HG02798 (cell line): ENCODE results near the gene UTP25.
"Not testable (repeated sequence)": the region's sequence is repeated elsewhere in the genome, so short reads cannot be mapped to it uniquely, and the experiment has no call there.

Source experiments
- ATAC-seq: cut with Tn5 transposase; IDR thresholded peaks from one replicate; pipeline ENCODE4 v1.9.1; 2021; ENCODE audit warnings: mild to moderate bottlenecking; ENCODE audit not compliant: unreplicated experiment, poor library complexity

The UTP25 gene, protein sequence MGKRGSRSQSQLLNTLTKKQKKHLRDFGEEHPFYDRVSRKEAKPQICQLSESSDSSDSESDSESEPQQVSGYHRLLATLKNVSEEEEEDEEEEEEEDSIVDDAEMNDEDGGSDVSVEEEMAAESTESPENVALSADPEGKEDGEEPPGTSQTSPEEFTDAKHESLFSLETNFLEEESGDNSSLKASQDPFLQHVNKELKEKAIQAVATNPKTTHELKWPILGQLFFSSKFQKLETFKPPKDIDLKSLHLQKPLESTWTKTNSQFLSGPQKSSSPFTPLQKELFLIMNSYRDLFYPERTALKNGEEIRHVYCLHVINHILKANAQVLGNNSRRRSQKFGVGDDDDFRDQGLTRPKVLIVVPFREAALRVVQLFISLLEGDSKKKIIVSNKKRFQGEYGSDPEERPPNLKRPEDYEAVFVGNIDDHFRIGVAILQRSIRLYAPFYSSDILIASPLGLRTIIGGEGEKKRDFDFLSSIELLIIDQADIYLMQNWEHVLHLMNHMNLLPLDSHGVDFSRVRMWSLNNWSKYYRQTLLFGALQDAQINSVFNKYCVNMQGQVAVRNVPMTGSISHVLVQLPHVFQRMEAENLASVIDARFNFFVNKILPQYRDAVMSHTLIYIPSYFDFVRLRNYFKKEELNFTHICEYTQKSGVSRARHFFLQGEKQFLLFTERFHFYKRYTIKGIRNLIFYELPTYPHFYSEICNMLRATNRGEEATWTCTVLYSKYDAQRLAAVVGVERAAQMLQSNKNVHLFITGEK

DNA sequence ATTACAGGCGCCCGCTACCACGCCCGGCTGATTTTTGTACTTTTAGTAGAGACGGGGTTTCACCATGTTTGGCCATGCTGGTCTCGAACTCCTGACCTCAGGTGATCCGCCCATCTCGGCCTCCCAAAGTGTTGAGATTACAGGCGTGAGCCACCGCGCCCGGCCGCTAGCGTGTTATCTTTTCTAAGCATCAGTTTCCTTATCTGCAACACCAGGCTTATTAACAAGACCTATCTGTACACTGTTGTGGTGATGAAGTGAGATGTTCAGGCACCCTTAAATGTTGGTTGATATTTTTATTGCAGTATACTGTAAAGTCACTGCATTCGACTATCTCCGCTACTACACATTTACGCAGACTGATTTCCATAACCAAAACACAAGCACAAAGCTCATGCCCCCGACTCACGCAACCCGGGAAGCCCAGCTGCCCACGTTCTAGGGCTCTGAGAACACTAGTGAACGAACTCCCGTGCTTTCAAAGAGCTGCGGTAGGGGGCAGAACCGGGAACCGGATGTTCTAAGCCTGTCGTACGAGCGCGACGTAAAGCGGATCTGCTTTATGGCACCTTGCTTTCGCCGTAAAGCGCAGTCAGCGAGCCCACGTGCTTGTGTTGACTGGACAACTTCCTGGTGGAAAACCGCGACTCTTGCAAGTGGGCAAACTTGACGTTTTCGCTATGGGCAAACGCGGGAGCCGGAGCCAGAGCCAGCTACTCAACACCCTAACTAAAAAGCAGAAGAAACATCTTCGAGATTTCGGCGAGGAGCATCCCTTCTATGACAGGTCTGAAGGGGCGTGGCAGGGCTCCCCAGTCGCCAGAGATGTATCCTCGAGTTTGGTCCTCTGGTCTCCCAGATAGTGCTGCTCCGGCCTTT lies at the start of gene UTP25:
TSS of gene UTP25 (plus strand) at position 589 of the 879 bp plus-strand sequence. CDS start at position 681, 92 bp downstream.
- ATAC-seq = peak; percentile 94

DNA sequence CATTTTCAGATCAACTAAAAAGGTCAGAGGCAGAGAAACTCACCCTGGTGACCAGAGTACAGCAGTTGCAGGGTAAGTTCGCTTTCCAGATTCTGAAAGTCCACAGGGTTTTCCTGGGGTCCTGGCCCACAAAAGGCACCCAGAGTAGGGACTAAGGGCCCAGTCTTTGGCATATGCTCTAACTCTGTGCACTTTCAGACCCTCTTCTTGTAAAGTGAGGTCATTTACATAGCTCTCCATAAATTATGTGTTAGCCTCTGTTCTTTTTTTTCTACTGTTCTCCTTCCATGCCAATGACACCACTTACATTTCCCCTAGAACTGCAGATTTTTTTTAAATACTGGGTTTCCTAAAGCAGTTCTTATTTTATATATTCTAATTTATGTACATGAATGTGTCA lies 49.7 kb upstream of the UTP25 start:
- ATAC-seq = no peak

DNA sequence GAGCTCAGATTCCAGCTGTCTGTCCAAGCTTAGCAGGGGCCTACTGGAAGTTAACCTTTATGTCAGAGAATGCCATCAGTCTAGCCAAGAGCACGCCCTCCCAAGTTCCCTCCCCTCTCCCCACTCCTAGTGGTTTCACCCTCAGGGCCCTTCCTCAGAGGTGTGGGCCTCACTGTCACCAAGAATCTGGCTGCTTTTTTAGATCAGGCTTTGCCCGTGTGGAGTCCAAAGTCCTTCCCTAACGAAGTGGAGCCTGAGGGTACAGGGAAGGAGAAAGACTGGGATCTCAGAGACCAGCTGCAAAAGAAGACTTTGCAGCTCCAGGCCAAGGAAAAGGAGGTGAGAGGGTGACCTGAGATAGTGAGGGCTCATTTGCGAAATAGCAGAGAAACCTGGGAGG lies 47.5 kb upstream of the UTP25 start:
- ATAC-seq = no peak

DNA sequence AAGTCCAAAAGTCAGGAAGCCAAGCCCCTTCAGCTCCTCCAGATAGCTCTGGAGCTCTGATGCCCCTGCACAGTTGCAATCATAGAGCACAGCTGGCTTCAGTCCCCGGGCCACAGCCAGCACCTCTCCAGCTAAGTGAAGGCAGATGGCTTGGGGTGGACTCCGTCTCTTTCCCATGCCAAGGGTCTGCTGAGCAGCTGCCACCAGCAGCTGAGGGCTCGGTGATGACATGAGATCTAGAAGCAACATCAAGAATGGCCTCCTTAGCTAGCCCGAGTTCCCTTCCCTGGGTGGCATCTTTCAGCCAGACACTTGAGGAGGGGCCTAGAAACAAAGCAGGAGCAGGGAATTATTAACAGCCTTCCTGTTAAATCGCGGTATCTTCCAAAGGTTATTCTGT lies 44.4 kb upstream of the UTP25 start:
- ATAC-seq = no peak

DNA sequence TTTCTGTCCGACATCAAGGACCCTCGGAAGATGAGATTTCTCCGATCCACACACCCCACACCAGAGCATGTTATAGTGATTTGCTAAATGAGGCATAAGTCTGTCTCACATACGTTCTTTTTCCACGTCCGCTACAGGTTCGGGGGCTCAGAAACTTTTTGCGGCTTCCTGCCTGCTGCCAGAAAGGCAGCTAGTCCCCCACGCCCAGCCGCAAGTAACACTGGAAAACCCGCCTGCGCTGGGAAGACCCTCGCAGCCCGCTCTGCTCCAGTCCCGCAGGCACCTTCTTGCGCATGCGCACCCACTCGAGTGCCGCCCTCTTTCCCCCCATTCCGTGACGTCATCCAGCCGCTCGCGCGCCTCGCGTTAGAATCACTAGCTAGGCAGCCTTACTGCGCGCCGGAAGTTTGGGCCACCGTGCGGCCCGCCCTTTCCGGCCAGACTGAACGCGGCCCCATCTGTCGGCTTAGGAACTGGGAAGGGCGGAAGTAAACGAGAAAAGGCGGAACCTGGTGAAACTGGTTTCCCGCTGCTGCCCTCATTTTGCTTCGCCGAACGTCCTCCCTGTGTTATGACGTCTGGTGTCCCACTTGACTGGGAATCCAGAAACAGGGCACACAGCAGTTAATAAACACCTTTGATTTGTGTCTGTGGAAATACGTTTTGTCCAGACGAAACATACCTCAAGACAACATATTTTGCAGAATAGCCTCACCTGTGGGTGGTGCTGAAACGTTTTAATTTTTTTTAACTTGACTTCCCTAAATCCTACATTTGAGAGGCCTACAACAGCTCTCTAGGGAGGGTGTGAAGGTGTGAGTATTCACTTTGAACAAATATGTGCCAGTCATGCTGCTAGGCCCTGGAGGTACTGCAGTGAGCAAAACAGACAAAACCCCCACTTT lies 43.3 kb upstream of the UTP25 start, which contains the start of gene C1orf74:
TSS of gene C1orf74 (minus strand) at position 295 of the 905 bp plus-strand sequence. CDS start 925 bp downstream, outside the sequence.
- ATAC-seq = peak; percentile 99

DNA sequence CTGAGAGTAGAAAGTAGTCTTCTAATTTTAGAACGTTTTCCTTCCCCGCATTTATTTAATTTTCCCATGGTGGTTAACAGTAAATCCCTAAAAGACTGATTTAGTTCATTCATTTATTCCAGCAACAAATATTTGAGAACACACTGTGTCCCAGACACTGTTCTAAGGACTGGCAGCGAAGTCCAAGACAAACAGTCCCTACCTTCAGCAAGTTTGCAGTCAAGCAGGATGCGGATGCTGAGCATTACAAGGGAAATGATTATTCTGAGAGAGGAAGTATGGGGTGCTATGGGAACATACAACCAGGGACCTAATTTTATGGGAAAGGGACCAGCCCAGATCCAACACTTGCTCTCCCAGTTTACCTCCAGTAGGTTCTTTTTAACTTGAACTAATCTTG lies 42.2 kb upstream of the UTP25 start:
- no peak for ATAC-seq

DNA sequence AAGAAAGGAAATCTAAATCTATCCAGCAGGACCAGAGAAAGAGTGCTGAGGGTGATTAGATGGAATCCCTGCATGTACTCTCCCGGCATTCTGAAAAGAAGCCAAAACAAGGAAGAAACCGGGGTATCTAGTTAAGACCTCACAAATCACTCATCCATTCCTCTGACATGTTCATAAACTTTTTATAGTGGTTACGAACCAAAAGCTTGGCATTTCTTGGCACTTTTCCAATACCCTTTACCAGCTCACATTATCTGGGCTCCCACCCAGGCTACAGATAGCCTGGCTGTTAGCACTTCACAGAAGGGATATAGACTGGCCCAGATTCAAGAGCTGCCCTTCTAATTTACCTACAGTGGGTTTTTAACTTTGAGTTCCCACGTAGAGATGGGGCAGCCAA lies 41.6 kb upstream of the UTP25 start:
- no peak for ATAC-seq

DNA sequence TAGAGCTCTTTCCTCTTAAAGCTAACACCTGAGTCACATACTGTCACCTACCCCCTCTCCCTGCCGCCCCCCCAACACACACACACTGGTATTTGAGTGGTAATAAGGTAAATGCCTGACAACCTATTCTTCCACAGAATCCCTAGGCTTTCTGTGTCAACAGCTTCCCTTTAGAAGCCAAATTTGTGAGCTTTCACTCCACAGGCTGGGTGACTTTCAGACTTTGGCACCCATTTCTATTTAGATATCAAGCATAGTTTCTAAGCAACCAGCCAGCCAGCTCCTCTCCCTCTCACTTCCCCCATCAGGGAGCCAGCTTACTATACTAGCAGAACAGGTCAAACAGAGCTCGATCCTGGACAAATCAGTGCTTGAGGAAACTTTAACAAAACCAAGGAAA lies 40.2 kb upstream of the UTP25 start:
- no peak for ATAC-seq

DNA sequence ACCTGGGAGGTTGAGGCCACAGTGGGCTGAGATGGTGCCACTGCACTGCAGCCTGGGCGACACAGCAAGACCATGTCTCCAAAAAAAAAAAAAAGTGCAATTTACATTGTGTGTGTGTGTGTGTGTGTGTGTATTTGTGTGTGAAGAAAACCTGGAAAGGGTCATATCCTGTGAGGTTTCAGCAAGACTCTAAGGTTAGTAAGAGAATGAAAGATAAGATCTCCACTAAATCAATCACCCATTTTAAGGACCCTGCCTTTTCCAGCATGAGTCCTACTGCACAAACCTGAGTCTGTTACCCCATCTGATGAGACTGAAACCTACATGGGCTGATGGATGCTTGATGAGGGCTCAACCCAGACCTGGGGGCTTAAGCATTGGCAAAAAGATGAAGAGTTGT lies 38.5 kb upstream of the UTP25 start:
- ATAC-seq = no peak

DNA sequence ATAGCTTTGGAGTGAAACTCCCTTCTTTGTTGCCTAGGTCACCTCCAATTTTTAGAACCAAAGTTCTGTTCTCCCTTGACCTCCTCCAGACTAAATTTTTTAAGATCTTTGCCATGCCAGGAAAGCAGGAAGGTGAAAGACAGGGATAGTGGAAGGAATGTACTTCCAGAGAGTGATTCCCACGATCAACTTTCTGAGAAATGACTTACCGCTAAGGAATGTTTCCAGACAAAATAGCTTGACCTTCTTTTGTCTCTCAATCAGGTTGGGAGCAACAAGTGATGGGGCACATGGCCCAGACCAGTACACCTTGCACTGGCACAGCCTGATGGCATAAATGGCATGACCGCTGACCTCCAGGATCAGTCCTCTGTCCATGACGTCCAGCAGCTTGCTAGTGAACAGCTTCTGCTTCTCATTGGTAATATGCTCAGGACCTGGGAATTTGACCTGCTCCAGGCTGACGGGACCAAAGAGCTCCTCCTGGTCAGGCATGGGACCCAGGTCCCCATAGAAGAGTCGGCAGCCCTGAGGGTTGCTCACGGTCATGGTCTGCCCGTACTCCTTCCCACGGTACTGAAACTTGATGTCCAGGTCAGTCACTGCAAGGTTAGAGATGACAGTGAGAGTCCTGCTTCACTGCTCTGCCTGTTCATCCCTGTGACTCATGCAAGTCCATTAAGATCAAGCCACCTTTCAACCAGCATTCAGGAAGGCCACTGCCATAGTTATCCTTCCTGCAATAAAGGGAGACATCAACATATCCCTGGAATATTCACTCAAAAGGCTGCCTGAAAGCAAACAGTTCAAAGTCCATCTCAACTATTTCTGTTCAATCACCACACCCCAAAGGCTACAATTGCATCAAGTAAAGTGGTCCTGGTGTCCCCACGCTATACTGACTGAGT lies 37.2 kb upstream of the UTP25 start:
- ATAC-seq = no peak

DNA sequence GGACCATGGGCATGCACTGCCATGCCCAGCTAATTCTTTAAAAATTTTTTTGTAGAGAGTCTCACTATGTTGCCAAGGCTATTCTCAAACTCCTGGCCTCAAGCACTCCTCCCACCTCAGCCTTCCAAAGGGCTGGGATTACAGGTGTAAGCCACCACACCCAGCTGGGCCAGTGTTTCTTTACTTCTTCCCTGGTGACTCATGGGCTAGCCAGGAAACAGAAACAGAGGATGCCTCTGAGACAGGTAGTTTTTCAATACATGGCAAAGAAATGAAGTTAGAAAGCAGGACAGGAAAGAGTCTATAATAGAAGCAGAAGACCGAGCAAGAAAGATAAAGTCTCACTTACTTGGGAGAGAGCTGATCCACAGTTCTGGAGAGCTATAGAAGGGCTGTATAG lies 35.9 kb upstream of the UTP25 start:
- ATAC-seq = no peak

DNA sequence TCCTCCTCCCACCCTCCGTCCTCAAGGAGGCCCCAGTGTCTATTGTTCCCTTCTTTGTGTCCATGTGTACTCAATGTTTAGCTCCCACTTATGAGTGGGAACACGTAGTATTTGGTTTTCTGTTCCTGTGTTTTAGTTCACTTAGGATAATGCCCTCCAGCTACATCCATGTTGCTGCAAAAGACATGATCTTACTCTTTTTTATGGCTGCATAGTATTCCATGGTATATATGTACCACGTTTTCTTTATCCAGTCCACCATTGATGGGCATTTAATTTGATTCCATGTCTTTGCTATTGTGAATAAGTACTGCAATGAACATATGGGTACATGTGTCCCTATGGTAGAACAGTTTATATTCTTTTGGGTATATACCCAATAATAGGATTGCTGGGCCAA lies 34.1 kb upstream of the UTP25 start:
- not testable (repeated sequence) for ATAC-seq

DNA sequence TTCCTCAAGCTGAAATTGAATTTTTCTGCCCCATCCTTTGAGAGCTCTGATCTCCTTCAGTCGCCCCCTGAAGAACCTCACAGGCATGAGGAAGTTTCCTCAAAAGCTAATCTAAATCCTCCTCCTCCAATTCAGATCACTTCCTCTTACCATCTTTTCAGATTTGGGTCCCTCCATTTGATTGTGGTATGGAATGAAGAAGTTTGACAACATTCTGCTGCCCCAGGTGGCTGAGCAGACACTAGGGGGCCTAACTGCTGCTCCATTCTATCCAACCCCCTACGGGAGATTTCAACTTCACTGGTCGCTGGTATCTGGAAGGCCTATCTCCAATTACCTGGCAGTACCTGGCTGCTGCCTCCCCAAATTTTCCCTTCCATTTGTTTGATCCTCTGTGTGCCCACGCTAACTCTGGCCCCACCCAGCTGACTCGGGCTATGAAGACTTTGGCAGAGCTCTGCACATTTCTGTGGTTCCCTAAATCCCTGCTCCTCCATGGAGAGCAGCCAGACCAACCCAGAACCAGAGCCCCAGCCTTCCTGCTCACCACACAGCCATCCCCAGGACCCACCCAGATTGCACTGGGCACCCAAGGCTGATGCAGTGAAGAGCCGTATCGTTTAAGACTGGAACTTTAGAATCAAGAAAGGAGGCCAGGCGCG lies 29.7 kb upstream of the UTP25 start:
- ATAC-seq = no peak

DNA sequence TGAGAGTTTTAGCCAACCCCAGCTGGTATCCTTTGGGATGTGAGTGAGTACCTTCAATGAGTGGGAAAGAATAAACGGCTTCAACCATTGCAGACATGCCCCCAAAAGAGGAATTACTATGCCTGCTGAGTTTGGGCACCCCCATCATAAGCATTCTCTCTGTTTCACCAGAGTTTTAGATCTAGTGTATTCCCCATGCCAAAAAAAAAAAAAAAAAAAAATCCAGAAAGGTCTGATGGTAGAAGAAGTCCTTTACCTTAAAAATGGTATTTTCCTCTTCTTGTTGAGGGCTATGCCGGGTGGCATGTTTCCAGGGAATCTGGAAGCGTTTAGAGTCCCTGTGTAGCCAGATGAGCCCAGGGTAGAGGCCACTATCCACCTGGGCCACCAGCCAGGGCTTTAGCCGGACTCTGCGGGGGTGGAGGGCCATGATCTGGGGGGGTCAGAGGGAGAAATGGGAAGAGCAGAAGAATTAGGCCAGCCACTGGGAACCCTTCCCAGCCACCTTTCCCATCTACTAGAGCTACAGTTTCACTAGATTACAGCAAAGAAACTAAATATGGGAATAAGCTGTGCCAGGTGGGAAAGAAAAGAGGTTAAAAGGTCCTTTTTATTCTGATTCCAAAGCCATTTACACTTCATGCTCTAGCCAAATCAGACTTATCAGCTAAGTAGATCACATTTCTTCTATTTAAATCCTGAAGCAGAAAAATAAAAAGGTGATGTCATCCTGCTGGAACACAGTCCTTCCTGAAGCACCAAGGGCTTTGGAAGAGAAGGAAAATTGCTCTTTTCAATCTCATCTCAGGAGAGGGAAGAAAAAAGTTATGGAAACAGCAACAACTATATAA lies 26.6 kb upstream of the UTP25 start:
- ATAC-seq = no peak

DNA sequence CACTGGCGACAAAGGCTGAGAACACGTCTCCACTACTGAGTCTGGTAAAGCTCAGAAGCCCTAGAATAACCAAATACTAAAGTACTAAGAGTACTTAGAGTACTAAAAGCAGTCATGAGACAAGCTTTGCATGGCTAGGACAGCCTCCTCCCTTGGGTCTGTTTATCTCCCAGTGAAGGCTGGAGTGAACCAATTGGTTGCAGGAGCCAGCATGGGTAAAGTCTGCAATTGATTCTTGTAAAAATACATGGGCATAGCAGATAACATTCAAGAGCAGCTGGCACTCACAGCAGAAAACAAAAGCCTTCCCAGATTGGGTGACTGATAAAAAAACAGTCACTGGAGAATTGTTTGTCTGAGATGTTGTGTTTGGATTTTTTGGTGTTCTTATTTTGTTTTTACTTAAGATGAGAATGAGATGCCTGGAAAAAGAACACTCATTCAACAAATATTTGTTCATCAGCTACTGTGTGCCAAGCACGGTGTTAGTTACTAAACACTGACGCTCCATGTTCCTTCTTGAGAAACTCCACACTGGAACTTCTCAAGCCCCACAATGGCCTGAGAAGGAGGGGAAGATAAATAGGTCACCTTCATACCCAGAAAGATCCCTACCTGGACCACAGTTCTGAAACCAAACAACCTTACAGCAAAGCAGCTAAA lies 25.5 kb upstream of the UTP25 start:
- ATAC-seq = no peak

DNA sequence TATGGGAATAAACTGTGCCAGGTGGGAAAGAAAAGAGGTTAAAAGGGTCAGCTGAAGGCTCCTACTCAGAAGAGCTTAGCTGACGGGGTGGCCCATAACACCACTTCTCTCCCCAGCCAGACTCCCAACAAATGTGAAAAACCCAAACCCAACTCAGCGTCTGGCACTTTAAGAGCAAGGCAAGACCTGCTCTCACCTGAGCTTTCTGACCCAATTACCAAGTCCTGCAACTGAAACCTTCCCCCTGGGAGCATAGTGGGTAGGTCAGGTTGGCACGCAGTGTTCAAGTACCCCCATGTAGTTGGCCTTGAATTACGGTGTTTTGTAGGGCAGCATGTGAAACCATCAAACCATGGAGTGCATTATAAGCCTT lies 25.0 kb upstream of the UTP25 start:
- ATAC-seq = no peak

DNA sequence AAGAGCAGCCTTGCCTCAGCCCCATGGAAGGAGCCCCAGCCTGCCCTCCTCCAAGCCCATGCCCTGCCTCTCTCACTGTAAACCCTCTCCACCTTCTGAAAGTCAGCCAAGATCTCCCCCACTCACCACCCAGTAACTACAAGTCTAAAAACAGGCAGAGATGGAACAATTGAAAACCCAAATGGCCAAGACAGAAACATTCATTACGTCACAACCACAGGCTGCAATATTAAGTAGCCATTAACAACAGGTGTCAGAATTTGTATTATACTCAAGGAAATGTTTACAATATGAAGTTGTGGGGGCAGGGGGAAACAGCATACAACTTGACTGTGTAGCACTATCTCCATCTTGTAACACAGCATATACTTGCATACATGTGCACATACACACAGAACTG lies 24.2 kb upstream of the UTP25 start:
- no peak for ATAC-seq
